SH-SY5Y (cell line): ENCODE measurements around the gene MRPS21.

Experiments
- GATA2 ChIP-seq: IDR thresholded peaks from 2 replicates; pipeline ENCODE4 v1.6.1; 2011; ENCODE audit warnings: mild to moderate bottlenecking, low read depth, low read length
- GATA3 ChIP-seq: IDR thresholded peaks from 2 replicates; pipeline ENCODE4 v1.6.1; 2011; ENCODE audit warnings: low read depth, mild to moderate bottlenecking, low read length, moderate library complexity

MRPS21 gene

DNA sequence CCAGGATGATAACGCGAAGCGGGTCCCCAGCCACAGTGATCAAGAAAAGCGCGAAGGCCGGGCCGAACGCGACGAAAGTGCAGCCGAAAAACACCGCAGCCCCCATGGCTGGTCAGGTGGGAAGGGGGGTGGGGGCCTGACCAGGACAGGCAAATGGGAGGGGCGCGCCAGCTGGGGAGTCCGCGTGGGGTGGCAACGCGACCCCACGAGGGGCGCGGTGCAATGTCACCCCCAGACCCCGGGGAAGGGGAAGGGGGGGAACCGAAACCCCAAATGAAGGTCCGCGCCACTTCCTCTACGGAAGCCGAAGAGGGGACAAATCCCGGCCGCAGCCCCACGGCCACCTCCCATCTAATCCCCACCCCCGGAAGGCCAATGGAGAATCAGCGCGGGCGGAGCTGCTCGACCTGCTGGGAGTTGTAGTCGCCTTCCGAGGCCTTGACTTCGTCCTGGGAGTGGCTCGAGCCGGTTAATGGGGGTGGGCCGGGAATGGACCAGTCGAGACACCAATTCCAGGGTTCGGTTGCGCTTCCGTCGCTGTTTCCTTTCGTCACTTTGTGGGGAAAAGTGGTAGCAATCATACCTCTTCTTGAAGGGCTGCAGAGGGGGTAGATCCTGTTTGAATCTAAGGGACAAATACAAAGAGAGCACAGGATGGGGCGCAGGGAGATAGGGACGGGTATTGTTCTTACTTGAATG, 24.8 kb upstream of the MRPS21 start, which contains the start of gene APH1A:
Gene APH1A (minus strand): TSS at position 312 of the 699 bp plus-strand sequence. CDS start 206 bp downstream, at position 106.
- TF ChIP-seq GATA3, result no peak
- no peak for TF ChIP-seq GATA2

DNA sequence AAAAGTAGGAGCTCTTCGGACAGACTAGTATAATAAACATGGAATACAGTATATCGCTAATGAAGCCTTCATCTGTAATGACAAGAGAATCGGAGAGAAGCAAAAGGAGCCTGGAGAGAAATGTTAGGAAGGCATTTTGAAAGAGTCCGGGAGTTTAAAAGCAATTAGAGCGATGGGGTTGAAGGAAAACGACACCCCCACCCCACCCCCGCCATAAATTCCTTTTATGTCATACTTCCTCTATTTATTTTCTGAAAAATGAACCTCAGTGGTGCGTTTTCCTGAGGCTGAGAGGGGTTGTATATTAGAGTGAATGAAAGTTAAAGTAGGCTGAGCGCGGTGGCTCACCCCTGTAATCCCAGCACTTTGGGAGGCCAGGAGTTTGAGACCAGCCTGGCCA, 24.2 kb upstream of the MRPS21 start:
- TF ChIP-seq GATA2 (no peak), GATA3 (no peak)

DNA sequence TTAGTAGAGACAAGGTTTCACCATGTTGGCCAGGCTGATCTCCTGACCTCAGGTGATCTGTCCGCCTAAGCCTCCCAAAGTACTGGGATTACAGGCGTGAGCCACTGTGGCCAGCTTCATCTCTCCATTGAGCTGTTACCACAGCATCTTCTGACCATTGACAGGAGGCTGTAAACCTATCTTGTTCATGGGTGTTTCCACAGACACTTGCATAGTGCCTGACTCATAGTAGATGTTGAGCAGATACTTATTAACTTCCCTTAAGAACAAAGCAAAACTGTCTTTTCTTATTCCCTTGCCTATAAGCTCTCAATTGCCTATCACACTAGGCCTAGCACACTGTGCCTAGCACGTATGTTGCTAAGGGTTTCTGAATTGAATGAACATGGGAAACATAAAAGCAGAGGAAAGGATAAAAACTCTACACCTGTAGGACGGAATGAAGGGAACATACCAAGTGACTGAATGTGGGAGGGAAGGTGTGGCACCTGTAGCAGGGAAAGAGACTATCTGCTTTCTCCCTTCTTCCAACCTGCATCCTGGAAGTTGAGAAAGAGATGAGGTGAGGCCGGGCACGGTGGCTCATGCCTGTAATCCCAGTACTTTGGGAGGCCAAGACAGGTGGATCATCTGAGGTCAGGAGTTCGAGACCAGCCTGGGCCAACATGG, 22.2 kb upstream of the MRPS21 start:
- TF ChIP-seq GATA2 (no peak), GATA3 (no peak)

- TF ChIP-seq GATA2, result no peak
- TF ChIP-seq GATA3, result no peak
Measured at GRCh38 chr1:150273311-150273710, 20.4 kb upstream of the MRPS21 start.

- TF ChIP-seq GATA2, result no peak
- no peak for TF ChIP-seq GATA3
Measured at GRCh38 chr1:150280138-150280707, 13.4 kb upstream of the MRPS21 start.

DNA sequence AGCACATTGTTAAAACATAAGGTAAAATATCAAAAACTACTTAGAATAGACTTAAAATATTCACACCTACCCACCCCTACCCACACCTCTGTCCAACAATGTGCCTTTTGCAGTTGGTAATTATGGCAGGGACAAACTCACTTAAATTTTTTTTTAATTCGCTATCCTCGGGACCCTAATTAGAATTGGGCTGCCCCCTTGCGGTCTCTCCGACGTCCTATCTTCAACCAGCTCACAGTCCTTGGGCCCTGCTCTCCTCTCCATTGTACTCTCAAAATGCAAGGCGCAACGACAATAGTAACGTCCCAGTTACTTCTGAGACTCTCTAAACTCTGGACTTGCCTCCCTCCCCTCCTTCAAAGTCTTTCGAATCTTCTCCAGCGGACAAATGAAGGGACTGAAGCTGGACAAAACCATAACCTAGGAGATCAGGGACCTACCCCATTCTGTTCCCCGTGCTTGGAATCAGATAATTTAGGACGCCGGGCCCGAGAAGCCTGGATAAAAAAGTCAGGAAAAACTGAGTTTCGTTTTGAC, 12.4 kb upstream of the MRPS21 start:
- TF ChIP-seq GATA2 (no peak), GATA3 (no peak)

DNA sequence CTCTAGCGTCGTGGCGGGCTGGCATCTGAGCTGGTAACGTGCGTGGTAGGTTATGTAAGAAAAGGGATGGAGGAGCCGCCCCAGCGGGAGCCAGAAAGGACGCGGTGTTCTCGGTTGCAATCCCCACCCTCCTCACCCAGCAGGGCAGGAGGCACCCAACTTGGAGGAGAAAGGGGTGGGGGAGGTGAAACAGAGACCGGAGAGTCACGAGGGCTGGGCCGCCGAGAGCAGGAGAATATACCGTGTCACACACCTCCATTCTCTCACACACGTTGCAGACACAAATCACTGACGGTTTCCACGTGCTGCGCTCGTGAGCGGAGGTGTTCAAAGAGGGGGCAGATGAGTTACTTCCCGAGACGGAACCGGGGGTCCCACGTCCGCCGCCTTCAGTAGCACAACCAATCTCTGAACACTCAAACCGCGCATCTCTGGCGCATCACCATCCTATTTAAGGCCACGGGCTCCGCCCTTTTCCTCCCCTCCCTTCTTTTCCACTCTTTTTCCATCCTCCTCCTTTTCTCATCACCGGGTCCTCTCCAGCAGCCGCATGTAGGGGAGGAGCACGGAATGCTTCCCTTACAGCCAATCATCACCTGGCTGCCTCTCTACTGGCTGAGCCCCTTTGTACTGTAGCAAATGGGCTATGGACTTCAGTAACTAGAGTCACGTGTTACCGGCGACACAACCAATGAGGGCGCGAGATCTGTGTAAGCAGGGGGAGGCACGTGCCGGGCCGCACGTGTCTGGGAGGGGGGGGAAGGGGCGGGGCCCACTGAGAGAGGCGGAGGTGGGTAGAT, 11.7 kb upstream of the MRPS21 start, which contains the start of gene CIART:
Gene CIART (plus strand): TSS at position 797 of the 800 bp plus-strand sequence. CDS start 714 bp downstream, outside the sequence.
- TF ChIP-seq GATA2, result no peak
- no peak for TF ChIP-seq GATA3

DNA sequence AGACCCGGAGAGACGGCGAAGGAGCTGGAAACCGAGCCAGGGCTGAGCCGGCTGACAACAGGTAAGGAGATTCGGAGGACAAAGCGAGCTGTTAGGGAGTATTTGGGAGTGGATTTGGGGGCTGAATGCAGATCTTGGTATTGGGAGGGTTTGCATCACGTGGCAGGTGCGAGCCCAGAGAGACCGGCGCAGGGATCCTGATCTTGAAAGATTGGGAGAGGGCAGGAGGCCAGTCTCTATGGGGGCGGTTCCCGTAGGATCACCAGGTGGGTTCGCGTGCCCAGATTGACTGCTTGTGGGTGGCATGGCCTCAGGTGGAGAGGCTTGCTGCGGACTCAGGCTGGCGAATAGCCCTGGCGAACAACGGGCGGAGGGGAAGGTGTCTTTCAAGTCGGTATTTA, 11.1 kb upstream of the MRPS21 start:
- TF ChIP-seq GATA2, result peak; percentile 35
- TF ChIP-seq GATA3, result no peak

DNA sequence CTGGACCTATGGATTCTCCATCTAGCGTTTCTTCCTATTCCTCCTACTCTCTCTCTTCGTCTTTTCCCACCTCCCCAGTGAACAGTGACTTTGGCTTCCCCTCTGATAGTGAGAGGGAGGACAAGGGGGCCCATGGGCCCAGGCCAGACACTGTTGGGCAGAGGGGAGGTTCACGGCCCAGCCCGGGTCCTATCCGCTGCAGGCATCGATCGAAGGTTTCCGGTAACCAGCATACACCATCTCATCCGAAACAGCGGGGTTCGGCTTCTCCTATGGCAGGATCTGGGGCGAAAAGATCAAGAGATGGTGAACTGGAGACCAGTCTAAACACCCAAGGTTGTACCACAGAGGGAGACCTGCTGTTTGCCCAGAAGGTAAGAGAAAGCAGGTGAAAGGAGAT, 10.4 kb upstream of the MRPS21 start:
- TF ChIP-seq GATA3 (no peak), GATA2 (no peak)

GRCh38 chr1:150288382-150288781, 5.3 kb upstream of the MRPS21 start:
- no peak for TF ChIP-seq GATA3
- TF ChIP-seq GATA2, result no peak

DNA sequence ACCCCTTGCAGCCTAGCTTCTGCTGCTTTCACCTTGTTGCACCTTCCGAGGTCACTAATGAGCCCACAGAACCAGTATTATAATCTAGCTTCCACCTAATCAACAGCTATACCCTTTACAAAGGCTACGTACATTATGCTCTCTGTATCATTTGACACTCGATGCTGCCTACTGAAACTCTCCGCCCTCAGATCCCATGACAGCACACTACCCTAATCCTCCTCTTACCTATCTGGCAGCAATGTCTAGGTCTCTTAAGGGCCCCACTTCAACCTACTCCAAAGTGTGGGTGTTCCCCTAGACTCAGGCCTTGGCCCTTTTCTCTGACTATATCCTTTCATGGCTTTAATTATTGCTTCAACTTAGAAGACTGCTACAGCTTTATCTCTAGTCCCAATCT, 4.8 kb upstream of the MRPS21 start:
- TF ChIP-seq GATA2 (no peak), GATA3 (no peak)

GRCh38 chr1:150295476-150295875, 1.8 kb downstream of the MRPS21 start:
- no peak for TF ChIP-seq GATA2
- TF ChIP-seq GATA3, result no peak

DNA sequence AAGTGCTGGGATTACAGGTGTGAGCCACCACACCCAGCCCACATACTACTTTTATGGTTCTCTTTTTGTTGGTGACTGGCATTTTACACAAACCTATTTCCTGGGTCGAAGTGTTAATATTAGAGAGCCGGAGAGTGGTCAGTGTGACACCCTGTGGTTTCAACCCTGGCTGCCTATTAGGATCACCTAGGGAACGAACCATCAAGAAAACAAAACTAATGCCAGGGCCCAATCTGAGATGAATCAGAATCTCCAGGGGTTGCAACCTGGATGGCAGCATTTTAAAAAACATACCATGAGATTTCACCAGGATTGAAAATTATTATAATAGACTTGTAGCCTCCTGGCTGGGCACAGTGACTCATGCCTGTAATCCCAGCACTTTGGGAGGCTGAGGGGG, 6.1 kb downstream of the MRPS21 start:
- no peak for TF ChIP-seq GATA3
- no peak for TF ChIP-seq GATA2

- TF ChIP-seq GATA3, result no peak
- TF ChIP-seq GATA2, result no peak
Measured at GRCh38 chr1:150302338-150302737, 8.7 kb downstream of the MRPS21 start.
